Caco-2 (cell line): ENCODE data around the gene FAM13A. TPM values are rescaled to one million over a fixed set of nuclear protein-coding genes. Genes with fewer than 3 reads are reported as not detected.

Experiments used
- BruUV-seq: library from RNA; stranded (reverse); fragments of 400-500 nt; replicated peaks from 2 replicates; lab custom pipeline; 2021; lab: Mats Ljungman, UMichigan
- CTCF ChIA-PET: fragments of 300-600 bp; sonication (Branson Sonifier 250); formaldehyde crosslinking; loops from one replicate; lab custom pipeline; 2022; ENCODE audit warnings: antibody characterized with exemption; lab: Charles Lee
- POLR2A ChIA-PET: fragments of 300-600 bp; sonication (Branson Sonifier 250); formaldehyde crosslinking; loops from one replicate; lab custom pipeline; 2022; ENCODE audit warnings: antibody characterized with exemption; lab: Charles Lee
- DNase-seq, 2 experiments: peaks; one replicate each; pipeline versions ENCODE4 v3.0.0 to v3.0.0-alpha.2; 2020 to 2022
- H3K27me3 ChIP-seq: replicated peaks from 2 replicates; pipeline ENCODE4 v1.6.0; 2011; ENCODE audit warnings: low read length; ENCODE audit not compliant: control insufficient read depth, insufficient read depth
- H3K36me3 ChIP-seq: 2 replicates; pipeline ENCODE4 v1.5.1; 2011; ENCODE audit warnings: low read length; ENCODE audit not compliant: control insufficient read depth, insufficient read depth
- H3K4me1 ChIP-seq: fragments of 250-450 bp; sonication (Bioruptor Pico); 2 replicates; pipeline ENCODE4 v1.5.1; 2020; ENCODE audit warnings: mild to moderate bottlenecking
- H3K4me3 ChIP-seq: 2 replicates; pipeline ENCODE4 v1.5.1; 2011; ENCODE audit warnings: low read depth, mild to moderate bottlenecking, control low read depth, low read length
- H3K9me3 ChIP-seq: fragments of 250-450 bp; sonication (Bioruptor Pico); 2 replicates; pipeline ENCODE4 v1.5.1; 2020; ENCODE audit warnings: mild to moderate bottlenecking, moderate library complexity
- H3K27ac Mint-ChIP-seq: one replicate; pipeline ENCODE4 v1.8.0; 2022; ENCODE audit warnings: mixed read lengths; ENCODE audit not compliant: unreplicated experiment
- H3K27me3 Mint-ChIP-seq: one replicate; pipeline ENCODE4 v1.8.0; 2022; ENCODE audit warnings: mixed read lengths; ENCODE audit not compliant: insufficient read depth, unreplicated experiment
- H3K36me3 Mint-ChIP-seq: one replicate; pipeline ENCODE4 v1.8.0; 2022; ENCODE audit warnings: mild to moderate bottlenecking, mixed read lengths; ENCODE audit not compliant: insufficient read depth, unreplicated experiment
- H3K4me1 Mint-ChIP-seq: one replicate; pipeline ENCODE4 v1.8.0; 2022; ENCODE audit warnings: low read depth, mixed read lengths; ENCODE audit not compliant: unreplicated experiment
- H3K4me3 Mint-ChIP-seq: one replicate; pipeline ENCODE4 v1.8.0; 2022; ENCODE audit warnings: mild to moderate bottlenecking, moderate library complexity, mixed read lengths; ENCODE audit not compliant: unreplicated experiment
- H3K9me3 Mint-ChIP-seq: one replicate; pipeline ENCODE4 v1.8.0; 2022; ENCODE audit warnings: mixed read lengths; ENCODE audit not compliant: unreplicated experiment
- intact Hi-C: fragments of 100-400 bp; cut with micrococcal nuclease; formaldehyde crosslinking; loops from one replicate; pipeline ENCODE4 v1.10.0; 2022; ENCODE audit not compliant: unreplicated experiment
- total RNA-seq: library from RNA; stranded (reverse); gene quantifications from 2 replicates; pipeline ENCODE4 v1.2.3, GENCODE V29; 2022
- TF ChIP-seq, protein P1 (sequence below), 2 experiments: fragments of 200-600 bp in 1 of 2; IDR thresholded peaks; 1 replicate in 1 of 2; 2 replicates in 1 of 2; pipeline versions ENCODE4 v1.5.1 to v1.8.0; 2011 to 2022; ENCODE audit warnings: antibody characterized with exemption in 1 of 2, control low read depth in 1 of 2, inconsistent platforms in 1 of 2, low read depth in 1 of 2, low read length in 1 of 2, mild to moderate bottlenecking in 1 of 2, moderate library complexity in 1 of 2; ENCODE audit not compliant: insufficient read depth in 1 of 2, severe bottlenecking in 1 of 2, unreplicated experiment in 1 of 2

The FAM13A gene
- total RNA-seq, 1 experiment from 2014 or later, result 11.0 TPM

- TF ChIP-seq, protein P1, sequence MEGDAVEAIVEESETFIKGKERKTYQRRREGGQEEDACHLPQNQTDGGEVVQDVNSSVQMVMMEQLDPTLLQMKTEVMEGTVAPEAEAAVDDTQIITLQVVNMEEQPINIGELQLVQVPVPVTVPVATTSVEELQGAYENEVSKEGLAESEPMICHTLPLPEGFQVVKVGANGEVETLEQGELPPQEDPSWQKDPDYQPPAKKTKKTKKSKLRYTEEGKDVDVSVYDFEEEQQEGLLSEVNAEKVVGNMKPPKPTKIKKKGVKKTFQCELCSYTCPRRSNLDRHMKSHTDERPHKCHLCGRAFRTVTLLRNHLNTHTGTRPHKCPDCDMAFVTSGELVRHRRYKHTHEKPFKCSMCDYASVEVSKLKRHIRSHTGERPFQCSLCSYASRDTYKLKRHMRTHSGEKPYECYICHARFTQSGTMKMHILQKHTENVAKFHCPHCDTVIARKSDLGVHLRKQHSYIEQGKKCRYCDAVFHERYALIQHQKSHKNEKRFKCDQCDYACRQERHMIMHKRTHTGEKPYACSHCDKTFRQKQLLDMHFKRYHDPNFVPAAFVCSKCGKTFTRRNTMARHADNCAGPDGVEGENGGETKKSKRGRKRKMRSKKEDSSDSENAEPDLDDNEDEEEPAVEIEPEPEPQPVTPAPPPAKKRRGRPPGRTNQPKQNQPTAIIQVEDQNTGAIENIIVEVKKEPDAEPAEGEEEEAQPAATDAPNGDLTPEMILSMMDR (IDR thresholded peaks at IDR 0.05; ENCODE audit: insufficient read depth in 1 of 2, low read depth in 1 of 2, low read length in 1 of 2, severe bottlenecking in 1 of 2, unreplicated experiment in 1 of 2), result no peak
- Mint-ChIP-seq H3K4me3 (no peak overlapping the region), H3K9me3 (no peaks in the 10 kb centered on the region), H3K36me3 (no peaks in the 10 kb centered on the region), H3K27ac (no peak overlapping the region), H3K27me3 (no peaks in the 10 kb centered on the region), H3K4me1 (no peaks in the 10 kb centered on the region)
- BruUV-seq, result no TSS peak
- intact Hi-C loops, result no loop called here
- Histone ChIP-seq H3K9me3 (no peaks in the 10 kb centered on the region), H3K27me3 (no peaks in the 10 kb centered on the region), H3K36me3 (no peaks in the 10 kb centered on the region), H3K4me3 (no peak overlapping the region), H3K4me1 (no peaks in the 10 kb centered on the region)
- POLR2A ChIA-PET, result no interaction called here
- CTCF ChIA-PET, result no interaction called here
- no peak for DNase-seq
Measured at GRCh38 chr4:88843067-88843685, 213.8 kb downstream of the FAM13A start.

DNA sequence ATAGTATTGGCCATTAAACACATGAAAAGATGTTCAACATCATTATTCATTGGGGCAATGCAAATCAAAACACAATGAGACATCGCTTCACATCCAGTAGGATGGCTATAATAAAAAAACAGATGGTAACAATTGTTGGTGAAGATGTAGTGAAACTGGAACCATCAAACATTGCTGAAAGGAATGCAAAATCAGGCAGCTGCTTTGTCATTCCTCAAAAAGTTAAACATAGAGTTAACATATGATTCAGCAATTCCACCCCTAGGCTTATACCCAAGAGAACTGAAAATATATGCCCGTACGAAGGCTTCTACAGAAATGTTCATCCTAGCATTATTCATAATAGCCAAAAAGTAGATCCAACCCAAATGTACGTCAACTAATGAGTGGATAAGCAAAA, 215.3 kb downstream of the FAM13A start:
- Histone ChIP-seq H3K27me3 (no peaks in the 10 kb centered on the region), H3K36me3 (no peaks in the 10 kb centered on the region), H3K4me1 (no peaks in the 10 kb centered on the region), H3K4me3 (no peak overlapping the region), H3K9me3 (no peaks in the 10 kb centered on the region)
- Mint-ChIP-seq H3K4me1 (no peaks in the 10 kb centered on the region), H3K9me3 (no peaks in the 10 kb centered on the region), H3K36me3 (no peaks in the 10 kb centered on the region), H3K27me3 (no peaks in the 10 kb centered on the region), H3K4me3 (no peak overlapping the region), H3K27ac (no peak overlapping the region)
- DNase-seq, result no peak
- ChIA-PET CTCF (no interaction called here), POLR2A (no interaction called here)
- intact Hi-C loops, result no loop called here
- TF ChIP-seq, protein P1 (IDR thresholded peaks at IDR 0.05; ENCODE audit: insufficient read depth in 1 of 2, low read depth in 1 of 2, low read length in 1 of 2, severe bottlenecking in 1 of 2, unreplicated experiment in 1 of 2), result no peak
- no TSS peak for BruUV-seq

- Histone ChIP-seq H3K9me3 (no peaks in the 10 kb centered on the region), H3K27me3 (no peaks in the 10 kb centered on the region), H3K36me3 (no peaks in the 10 kb centered on the region), H3K4me1 (no peaks in the 10 kb centered on the region), H3K4me3 (no peak overlapping the region)
- DNase-seq, result no peak
- H3K9me3 Mint-ChIP-seq, result no peaks in the 10 kb centered on the region
- H3K36me3 Mint-ChIP-seq, result no peaks in the 10 kb centered on the region
- no peaks in the 10 kb centered on the region for H3K27me3 Mint-ChIP-seq
- no peak overlapping the region for H3K4me3 Mint-ChIP-seq
- H3K27ac Mint-ChIP-seq, result no peak overlapping the region
- CTCF ChIA-PET, result no interaction called here
- TF ChIP-seq, protein P1 (IDR thresholded peaks at IDR 0.05; ENCODE audit: insufficient read depth in 1 of 2, low read depth in 1 of 2, low read length in 1 of 2, severe bottlenecking in 1 of 2, unreplicated experiment in 1 of 2), result no peak
- POLR2A ChIA-PET, result no interaction called here
- BruUV-seq, result no TSS peak
- intact Hi-C loops, result no loop called here
- H3K4me1 Mint-ChIP-seq, result no peaks in the 10 kb centered on the region
Measured at GRCh38 chr4:88836216-88836615, 220.8 kb downstream of the FAM13A start.
